Measurements from ENCODE around the gene PRKAB1. TPM values are rescaled to one million over a fixed set of nuclear protein-coding genes. Genes with fewer than 3 reads are reported as not detected.

The PRKAB1 gene
- total RNA-seq, 1 experiment from 2014 or later, result 32.3 TPM

- H3K9me3 Mint-ChIP-seq, result no peaks in the 10 kb centered on the region
- ATAC-seq (no peak), DNase-seq (ENCODE audit: low spot score) (no peak)
- POLR2A ChIA-PET, result no interaction called here
- H3K36me3 Mint-ChIP-seq, result peaks cover 58% of the 10 kb centered on the region
- peak overlapping the region; percentile 67; the same call in 1 of the 2 replicates for H3K27ac Mint-ChIP-seq
- peaks cover 16% of the 10 kb centered on the region for H3K4me1 Mint-ChIP-seq
- no peaks in the 10 kb centered on the region for H3K27me3 Mint-ChIP-seq (ENCODE audit: low read depth)
- H3K4me3 Mint-ChIP-seq, result no peak overlapping the region
- TF ChIP-seq FOXP4 (CRISPR knock-in tag; IDR thresholded peaks at IDR 0.05), result no peak
- TF ChIP-seq CTCF (IDR thresholded peaks at IDR 0.05), result no peak
- no peak for TF ChIP-seq MLX (CRISPR knock-in tag; IDR thresholded peaks at IDR 0.05)
- CTCF ChIA-PET, result interaction anchor here (0.6 to 3.5 kb wide), 4 partner anchors 12 to 140 kb away, joined by 3 to 15 read pairs (median 8); no protein-coding TSS in a partner anchor
Measured at GRCh38 chr12:119683413-119683812, 15.5 kb downstream of the PRKAB1 start.

GRCh38 chr12:119683816-119684215 is 15.9 kb downstream of the PRKAB1 start:
- POLR2A ChIA-PET, result no interaction called here
- peaks cover 57% of the 10 kb centered on the region for H3K36me3 Mint-ChIP-seq
- DNase-seq (ENCODE audit: low spot score) (no peak), ATAC-seq (no peak)
- no peaks in the 10 kb centered on the region for H3K27me3 Mint-ChIP-seq (ENCODE audit: low read depth)
- H3K4me1 Mint-ChIP-seq, result peaks cover 13% of the 10 kb centered on the region
- no peaks in the 10 kb centered on the region for H3K9me3 Mint-ChIP-seq
- CTCF ChIA-PET, result interaction anchor here (1.1 to 3.5 kb wide), 2 partner anchors 11 to 97 kb away, joined by 3 to 15 read pairs; no protein-coding TSS in a partner anchor
- peak overlapping the region; percentile 67; the same call in 1 of the 2 replicates for H3K27ac Mint-ChIP-seq
- H3K4me3 Mint-ChIP-seq, result no peak overlapping the region
- no peak for TF ChIP-seq JUN (CRISPR knock-in tag; IDR thresholded peaks at IDR 0.05)
- TF ChIP-seq MYBL2 (CRISPR knock-in tag; IDR thresholded peaks at IDR 0.05), result no peak
- no peak for TF ChIP-seq TEAD1 (CRISPR knock-in tag; IDR thresholded peaks at IDR 0.05)
- no peak for TF ChIP-seq EMX1 (CRISPR knock-in tag; IDR thresholded peaks at IDR 0.05)
- no peak for TF ChIP-seq TCF7 (CRISPR knock-in tag; IDR thresholded peaks at IDR 0.05; ENCODE audit: low read depth)
- TF ChIP-seq AFF4 (CRISPR knock-in tag; IDR thresholded peaks at IDR 0.05; ENCODE audit: borderline replicate concordance), result no peak
- TF ChIP-seq KAT7 (CRISPR knock-in tag; IDR thresholded peaks at IDR 0.05; ENCODE audit: borderline replicate concordance), result no peak
- TF ChIP-seq ZBTB21 (CRISPR knock-in tag; IDR thresholded peaks at IDR 0.05; ENCODE audit: borderline replicate concordance), result no peak
- TF ChIP-seq SMAD3 (CRISPR knock-in tag; IDR thresholded peaks at IDR 0.05; ENCODE audit: borderline replicate concordance), result no peak
- TF ChIP-seq OVOL2 (CRISPR knock-in tag; IDR thresholded peaks at IDR 0.05; ENCODE audit: borderline replicate concordance), result no peak
- no peak for TF ChIP-seq ZSCAN18 (CRISPR knock-in tag; IDR thresholded peaks at IDR 0.05)
- no peak for TF ChIP-seq ATF2 (CRISPR knock-in tag; IDR thresholded peaks at IDR 0.05; ENCODE audit: borderline replicate concordance, low read depth)
- TF ChIP-seq FOXK1 (CRISPR knock-in tag; IDR thresholded peaks at IDR 0.05), result no peak
